WTC11 (cell line): Measurements from ENCODE around the gene MSI2. TPM values are rescaled to one million over a fixed set of nuclear protein-coding genes. Genes with fewer than 3 reads are reported as not detected.

ENCODE experiments used
- ATAC-seq: fragments of 200-7000 bp; cut with Tn5 transposase; 2 replicates; pipeline ENCODE4 v1.10.0; 2021; ENCODE audit warnings: mild to moderate bottlenecking, moderate library complexity
- CTCF ChIA-PET: fragments of 300-600 bp; sonication (Branson Sonifier 250); formaldehyde crosslinking; loops from one replicate; lab custom pipeline; 2021; ENCODE audit warnings: antibody characterized with exemption; lab: Charles Lee
- POLR2A ChIA-PET: fragments of 350-600 bp; sonication (Branson Sonifier 250); formaldehyde crosslinking; loops from one replicate; lab custom pipeline; 2021; ENCODE audit warnings: antibody characterized with exemption; lab: Charles Lee
- DNase-seq: peaks from one replicate; pipeline ENCODE4 v3.0.0; 2021; ENCODE audit warnings: low spot score
- H3K27ac Mint-ChIP-seq: 2 replicates; pipeline ENCODE4 v1.8.0; 2021; ENCODE audit warnings: mixed read lengths
- H3K27me3 Mint-ChIP-seq: 2 replicates; pipeline ENCODE4 v1.8.0; 2021; ENCODE audit warnings: low read depth, mild to moderate bottlenecking, moderate library complexity, mixed read lengths
- H3K36me3 Mint-ChIP-seq: 2 replicates; pipeline ENCODE4 v1.8.0; 2021; ENCODE audit warnings: mixed read lengths
- H3K4me1 Mint-ChIP-seq: 2 replicates; pipeline ENCODE4 v1.8.0; 2022; ENCODE audit warnings: mixed read lengths
- H3K4me3 Mint-ChIP-seq: 2 replicates; pipeline ENCODE4 v1.8.0; 2021; ENCODE audit warnings: mild to moderate bottlenecking, moderate library complexity, mixed read lengths
- H3K9me3 Mint-ChIP-seq: 2 replicates; pipeline ENCODE4 v1.8.0; 2021; ENCODE audit warnings: mixed read lengths
- ATF1 ChIP-seq: sonication (generic); formaldehyde crosslinking; IDR thresholded peaks from 2 replicates; pipeline ENCODE4 v1.8.1; 2023; ENCODE audit warnings: mild to moderate bottlenecking, moderate library complexity, missing genetic modification reagents
- ESRRA ChIP-seq: sonication (generic); formaldehyde crosslinking; IDR thresholded peaks from 2 replicates; pipeline ENCODE4 v1.8.1; 2022; ENCODE audit warnings: mild to moderate bottlenecking, missing genetic modification reagents, borderline replicate concordance
- ETV6 ChIP-seq: sonication (generic); formaldehyde crosslinking; IDR thresholded peaks from 2 replicates; pipeline ENCODE4 v1.8.1; 2022; ENCODE audit warnings: mild to moderate bottlenecking, missing genetic modification reagents
- IRF2 ChIP-seq: sonication (generic); formaldehyde crosslinking; IDR thresholded peaks from 2 replicates; pipeline ENCODE4 v1.8.0; 2022; ENCODE audit warnings: low read depth, missing genetic modification reagents, borderline replicate concordance
- NFYB ChIP-seq: sonication (generic); formaldehyde crosslinking; conservative IDR thresholded peaks from 2 replicates; pipeline ENCODE4 v1.8.0; 2022; ENCODE audit warnings: low read depth, missing genetic modification reagents
- NR2C2 ChIP-seq: sonication (generic); formaldehyde crosslinking; IDR thresholded peaks from 2 replicates; pipeline ENCODE4 v1.8.0; 2022; ENCODE audit warnings: mild to moderate bottlenecking, missing genetic modification reagents
- OVOL2 ChIP-seq: fragments of 250-450 bp; sonication (Bioruptor Pico); IDR thresholded peaks from 2 replicates; pipeline ENCODE4 v1.9.0; 2021; ENCODE audit warnings: mild to moderate bottlenecking, borderline replicate concordance
- PRRX2 ChIP-seq: fragments of 250-450 bp; sonication (Bioruptor Pico); IDR thresholded peaks from 2 replicates; pipeline ENCODE4 v1.8.0; 2021; ENCODE audit warnings: mild to moderate bottlenecking
- SMAD3 ChIP-seq: sonication (generic); formaldehyde crosslinking; IDR thresholded peaks from 2 replicates; pipeline ENCODE4 v1.8.0; 2022; ENCODE audit warnings: missing genetic modification reagents, mild to moderate bottlenecking, borderline replicate concordance
- SOX15 ChIP-seq: fragments of 250-450 bp; sonication (Bioruptor Pico); IDR thresholded peaks from 2 replicates; pipeline ENCODE4 v1.9.0; 2021; ENCODE audit warnings: mild to moderate bottlenecking
- ZNF232 ChIP-seq: sonication (generic); formaldehyde crosslinking; IDR thresholded peaks from 2 replicates; pipeline ENCODE4 v1.8.0; 2022; ENCODE audit warnings: mild to moderate bottlenecking, missing genetic modification reagents
- ZNF416 ChIP-seq: fragments of 250-450 bp; sonication (Bioruptor Pico); IDR thresholded peaks from 2 replicates; pipeline ENCODE4 v1.9.0; 2021; ENCODE audit warnings: mild to moderate bottlenecking, inconsistent platforms
- total RNA-seq: library from RNA; stranded (reverse); gene quantifications from 3 replicates; pipeline ENCODE4 v1.2.3, GENCODE V29; 2021
- TF ChIP-seq, protein P1 (sequence below): fragments of 250-450 bp; sonication (Bioruptor Pico); IDR thresholded peaks from 2 replicates; pipeline ENCODE4 v1.9.0; 2021; ENCODE audit warnings: mild to moderate bottlenecking
- TF ChIP-seq, protein P2 (sequence below): sonication (generic); formaldehyde crosslinking; IDR thresholded peaks from 2 replicates; pipeline ENCODE4 v1.8.0; 2022; ENCODE audit warnings: missing genetic modification reagents
- TF ChIP-seq, protein P3 (sequence below): sonication (generic); formaldehyde crosslinking; IDR thresholded peaks from 2 replicates; pipeline ENCODE4 v1.8.1; 2022; ENCODE audit warnings: low read depth, mild to moderate bottlenecking, moderate library complexity, missing genetic modification reagents, borderline replicate concordance
- TF ChIP-seq, protein P4 (sequence below): sonication (generic); formaldehyde crosslinking; IDR thresholded peaks from 2 replicates; pipeline ENCODE4 v1.8.1; 2022; ENCODE audit warnings: low read depth, missing genetic modification reagents, borderline replicate concordance
- TF ChIP-seq, protein P5 (sequence below): sonication (generic); formaldehyde crosslinking; IDR thresholded peaks from 2 replicates; pipeline ENCODE4 v1.8.1; 2023; ENCODE audit warnings: mild to moderate bottlenecking, moderate library complexity, missing genetic modification reagents
- TF ChIP-seq, protein P6 (sequence below): sonication (generic); formaldehyde crosslinking; IDR thresholded peaks from 2 replicates; pipeline ENCODE4 v1.8.0; 2022; ENCODE audit warnings: mild to moderate bottlenecking, missing genetic modification reagents
- TF ChIP-seq, protein P7 (sequence below): sonication (generic); formaldehyde crosslinking; IDR thresholded peaks from 2 replicates; pipeline ENCODE4 v1.8.1; 2023; ENCODE audit warnings: mild to moderate bottlenecking, missing genetic modification reagents, borderline replicate concordance

MSI2 gene
- total RNA-seq, 1 experiment from 2014 or later = 82.1 TPM

DNA sequence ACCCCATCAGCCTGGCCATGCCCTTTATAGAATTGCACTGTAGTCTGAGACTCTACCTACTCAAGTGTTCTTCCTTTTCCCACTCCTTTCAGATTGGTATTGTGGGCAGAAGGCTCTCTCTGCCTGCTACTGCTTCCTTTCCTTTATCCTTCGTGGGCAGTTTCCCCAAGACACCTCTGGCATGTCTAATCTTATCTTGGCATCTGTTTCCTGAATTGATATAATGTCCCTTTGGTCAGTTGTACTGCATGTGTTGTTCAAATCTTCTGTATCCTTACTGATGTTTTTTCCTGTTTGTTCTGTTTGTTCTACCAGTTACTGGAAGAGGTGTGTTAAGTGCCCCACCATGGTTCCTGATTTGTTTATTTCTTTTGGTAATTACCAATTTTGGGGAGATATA, 29.5 kb upstream of the MSI2 start (continued):
- TF ChIP-seq, protein P1, sequence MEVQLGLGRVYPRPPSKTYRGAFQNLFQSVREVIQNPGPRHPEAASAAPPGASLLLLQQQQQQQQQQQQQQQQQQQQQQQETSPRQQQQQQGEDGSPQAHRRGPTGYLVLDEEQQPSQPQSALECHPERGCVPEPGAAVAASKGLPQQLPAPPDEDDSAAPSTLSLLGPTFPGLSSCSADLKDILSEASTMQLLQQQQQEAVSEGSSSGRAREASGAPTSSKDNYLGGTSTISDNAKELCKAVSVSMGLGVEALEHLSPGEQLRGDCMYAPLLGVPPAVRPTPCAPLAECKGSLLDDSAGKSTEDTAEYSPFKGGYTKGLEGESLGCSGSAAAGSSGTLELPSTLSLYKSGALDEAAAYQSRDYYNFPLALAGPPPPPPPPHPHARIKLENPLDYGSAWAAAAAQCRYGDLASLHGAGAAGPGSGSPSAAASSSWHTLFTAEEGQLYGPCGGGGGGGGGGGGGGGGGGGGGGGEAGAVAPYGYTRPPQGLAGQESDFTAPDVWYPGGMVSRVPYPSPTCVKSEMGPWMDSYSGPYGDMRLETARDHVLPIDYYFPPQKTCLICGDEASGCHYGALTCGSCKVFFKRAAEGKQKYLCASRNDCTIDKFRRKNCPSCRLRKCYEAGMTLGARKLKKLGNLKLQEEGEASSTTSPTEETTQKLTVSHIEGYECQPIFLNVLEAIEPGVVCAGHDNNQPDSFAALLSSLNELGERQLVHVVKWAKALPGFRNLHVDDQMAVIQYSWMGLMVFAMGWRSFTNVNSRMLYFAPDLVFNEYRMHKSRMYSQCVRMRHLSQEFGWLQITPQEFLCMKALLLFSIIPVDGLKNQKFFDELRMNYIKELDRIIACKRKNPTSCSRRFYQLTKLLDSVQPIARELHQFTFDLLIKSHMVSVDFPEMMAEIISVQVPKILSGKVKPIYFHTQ = no peak
- TF ChIP-seq, protein P2, sequence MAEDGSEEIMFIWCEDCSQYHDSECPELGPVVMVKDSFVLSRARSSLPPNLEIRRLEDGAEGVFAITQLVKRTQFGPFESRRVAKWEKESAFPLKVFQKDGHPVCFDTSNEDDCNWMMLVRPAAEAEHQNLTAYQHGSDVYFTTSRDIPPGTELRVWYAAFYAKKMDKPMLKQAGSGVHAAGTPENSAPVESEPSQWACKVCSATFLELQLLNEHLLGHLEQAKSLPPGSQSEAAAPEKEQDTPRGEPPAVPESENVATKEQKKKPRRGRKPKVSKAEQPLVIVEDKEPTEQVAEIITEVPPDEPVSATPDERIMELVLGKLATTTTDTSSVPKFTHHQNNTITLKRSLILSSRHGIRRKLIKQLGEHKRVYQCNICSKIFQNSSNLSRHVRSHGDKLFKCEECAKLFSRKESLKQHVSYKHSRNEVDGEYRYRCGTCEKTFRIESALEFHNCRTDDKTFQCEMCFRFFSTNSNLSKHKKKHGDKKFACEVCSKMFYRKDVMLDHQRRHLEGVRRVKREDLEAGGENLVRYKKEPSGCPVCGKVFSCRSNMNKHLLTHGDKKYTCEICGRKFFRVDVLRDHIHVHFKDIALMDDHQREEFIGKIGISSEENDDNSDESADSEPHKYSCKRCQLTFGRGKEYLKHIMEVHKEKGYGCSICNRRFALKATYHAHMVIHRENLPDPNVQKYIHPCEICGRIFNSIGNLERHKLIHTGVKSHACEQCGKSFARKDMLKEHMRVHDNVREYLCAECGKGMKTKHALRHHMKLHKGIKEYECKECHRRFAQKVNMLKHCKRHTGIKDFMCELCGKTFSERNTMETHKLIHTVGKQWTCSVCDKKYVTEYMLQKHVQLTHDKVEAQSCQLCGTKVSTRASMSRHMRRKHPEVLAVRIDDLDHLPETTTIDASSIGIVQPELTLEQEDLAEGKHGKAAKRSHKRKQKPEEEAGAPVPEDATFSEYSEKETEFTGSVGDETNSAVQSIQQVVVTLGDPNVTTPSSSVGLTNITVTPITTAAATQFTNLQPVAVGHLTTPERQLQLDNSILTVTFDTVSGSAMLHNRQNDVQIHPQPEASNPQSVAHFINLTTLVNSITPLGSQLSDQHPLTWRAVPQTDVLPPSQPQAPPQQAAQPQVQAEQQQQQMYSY (CRISPR knock-in tag) = no peak
- TF ChIP-seq ZNF232 (CRISPR knock-in tag) (no peak), ESRRA (CRISPR knock-in tag) (no peak), PRRX2 (CRISPR knock-in tag) (no peak), OVOL2 (CRISPR knock-in tag) (no peak), ATF1 (CRISPR knock-in tag) (no peak), NR2C2 (CRISPR knock-in tag) (no peak), ETV6 (CRISPR knock-in tag) (no peak), ZNF416 (no peak), SOX15 (CRISPR knock-in tag) (no peak), NFYB (CRISPR knock-in tag) (no peak)
- TF ChIP-seq, protein P3, sequence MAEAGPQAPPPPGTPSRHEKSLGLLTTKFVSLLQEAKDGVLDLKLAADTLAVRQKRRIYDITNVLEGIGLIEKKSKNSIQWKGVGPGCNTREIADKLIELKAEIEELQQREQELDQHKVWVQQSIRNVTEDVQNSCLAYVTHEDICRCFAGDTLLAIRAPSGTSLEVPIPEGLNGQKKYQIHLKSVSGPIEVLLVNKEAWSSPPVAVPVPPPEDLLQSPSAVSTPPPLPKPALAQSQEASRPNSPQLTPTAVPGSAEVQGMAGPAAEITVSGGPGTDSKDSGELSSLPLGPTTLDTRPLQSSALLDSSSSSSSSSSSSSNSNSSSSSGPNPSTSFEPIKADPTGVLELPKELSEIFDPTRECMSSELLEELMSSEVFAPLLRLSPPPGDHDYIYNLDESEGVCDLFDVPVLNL (CRISPR knock-in tag) = no peak
- TF ChIP-seq, protein P4, sequence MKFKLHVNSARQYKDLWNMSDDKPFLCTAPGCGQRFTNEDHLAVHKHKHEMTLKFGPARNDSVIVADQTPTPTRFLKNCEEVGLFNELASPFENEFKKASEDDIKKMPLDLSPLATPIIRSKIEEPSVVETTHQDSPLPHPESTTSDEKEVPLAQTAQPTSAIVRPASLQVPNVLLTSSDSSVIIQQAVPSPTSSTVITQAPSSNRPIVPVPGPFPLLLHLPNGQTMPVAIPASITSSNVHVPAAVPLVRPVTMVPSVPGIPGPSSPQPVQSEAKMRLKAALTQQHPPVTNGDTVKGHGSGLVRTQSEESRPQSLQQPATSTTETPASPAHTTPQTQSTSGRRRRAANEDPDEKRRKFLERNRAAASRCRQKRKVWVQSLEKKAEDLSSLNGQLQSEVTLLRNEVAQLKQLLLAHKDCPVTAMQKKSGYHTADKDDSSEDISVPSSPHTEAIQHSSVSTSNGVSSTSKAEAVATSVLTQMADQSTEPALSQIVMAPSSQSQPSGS (CRISPR knock-in tag) = no peak
- TF ChIP-seq, protein P5, sequence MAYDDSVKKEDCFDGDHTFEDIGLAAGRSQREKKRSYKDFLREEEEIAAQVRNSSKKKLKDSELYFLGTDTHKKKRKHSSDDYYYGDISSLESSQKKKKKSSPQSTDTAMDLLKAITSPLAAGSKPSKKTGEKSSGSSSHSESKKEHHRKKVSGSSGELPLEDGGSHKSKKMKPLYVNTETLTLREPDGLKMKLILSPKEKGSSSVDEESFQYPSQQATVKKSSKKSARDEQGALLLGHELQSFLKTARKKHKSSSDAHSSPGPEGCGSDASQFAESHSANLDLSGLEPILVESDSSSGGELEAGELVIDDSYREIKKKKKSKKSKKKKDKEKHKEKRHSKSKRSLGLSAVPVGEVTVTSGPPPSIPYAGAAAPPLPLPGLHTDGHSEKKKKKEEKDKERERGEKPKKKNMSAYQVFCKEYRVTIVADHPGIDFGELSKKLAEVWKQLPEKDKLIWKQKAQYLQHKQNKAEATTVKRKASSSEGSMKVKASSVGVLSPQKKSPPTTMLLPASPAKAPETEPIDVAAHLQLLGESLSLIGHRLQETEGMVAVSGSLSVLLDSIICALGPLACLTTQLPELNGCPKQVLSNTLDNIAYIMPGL (CRISPR knock-in tag) = no peak
- TF ChIP-seq, protein P6, sequence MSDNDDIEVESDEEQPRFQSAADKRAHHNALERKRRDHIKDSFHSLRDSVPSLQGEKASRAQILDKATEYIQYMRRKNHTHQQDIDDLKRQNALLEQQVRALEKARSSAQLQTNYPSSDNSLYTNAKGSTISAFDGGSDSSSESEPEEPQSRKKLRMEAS (CRISPR knock-in tag) = no peak

DNA sequence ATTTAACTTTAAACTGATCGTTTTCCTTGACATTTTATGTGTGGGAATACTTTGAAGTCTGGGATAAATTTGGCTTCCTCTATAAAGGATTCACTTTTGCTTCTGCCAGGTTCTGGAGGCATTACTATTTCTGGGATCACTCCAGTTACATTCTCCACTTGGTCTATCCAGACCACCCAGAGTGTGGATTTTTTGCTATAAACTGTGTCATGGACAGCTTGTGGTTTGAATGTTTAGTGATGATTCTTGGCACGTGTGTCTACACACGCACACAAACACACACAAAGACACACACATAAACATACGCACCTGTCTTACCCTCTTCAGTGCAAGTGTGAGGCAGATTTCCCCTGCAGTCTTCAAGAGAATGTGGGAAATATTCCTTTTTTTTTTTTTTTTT, 27.4 kb upstream of the MSI2 start:
- ChIA-PET POLR2A (no interaction called here), CTCF (interaction anchor here (0.9 kb wide), 1 partner anchor 14 kb away, joined by 4 read pairs; no protein-coding TSS in a partner anchor)
- Mint-ChIP-seq H3K4me3 (no peak overlapping the region), H3K27ac (no peak overlapping the region), H3K36me3 (no peaks in the 10 kb centered on the region), H3K9me3 (peaks cover 3% of the 10 kb centered on the region), H3K27me3 (0 out of 2 replicates have a peak, but pooled peaks cover 3% of the 10 kb centered on the region), H3K4me1 (peaks cover 3% of the 10 kb centered on the region; the same call in 1 of the 2 replicates)
- TF ChIP-seq, protein P7, sequence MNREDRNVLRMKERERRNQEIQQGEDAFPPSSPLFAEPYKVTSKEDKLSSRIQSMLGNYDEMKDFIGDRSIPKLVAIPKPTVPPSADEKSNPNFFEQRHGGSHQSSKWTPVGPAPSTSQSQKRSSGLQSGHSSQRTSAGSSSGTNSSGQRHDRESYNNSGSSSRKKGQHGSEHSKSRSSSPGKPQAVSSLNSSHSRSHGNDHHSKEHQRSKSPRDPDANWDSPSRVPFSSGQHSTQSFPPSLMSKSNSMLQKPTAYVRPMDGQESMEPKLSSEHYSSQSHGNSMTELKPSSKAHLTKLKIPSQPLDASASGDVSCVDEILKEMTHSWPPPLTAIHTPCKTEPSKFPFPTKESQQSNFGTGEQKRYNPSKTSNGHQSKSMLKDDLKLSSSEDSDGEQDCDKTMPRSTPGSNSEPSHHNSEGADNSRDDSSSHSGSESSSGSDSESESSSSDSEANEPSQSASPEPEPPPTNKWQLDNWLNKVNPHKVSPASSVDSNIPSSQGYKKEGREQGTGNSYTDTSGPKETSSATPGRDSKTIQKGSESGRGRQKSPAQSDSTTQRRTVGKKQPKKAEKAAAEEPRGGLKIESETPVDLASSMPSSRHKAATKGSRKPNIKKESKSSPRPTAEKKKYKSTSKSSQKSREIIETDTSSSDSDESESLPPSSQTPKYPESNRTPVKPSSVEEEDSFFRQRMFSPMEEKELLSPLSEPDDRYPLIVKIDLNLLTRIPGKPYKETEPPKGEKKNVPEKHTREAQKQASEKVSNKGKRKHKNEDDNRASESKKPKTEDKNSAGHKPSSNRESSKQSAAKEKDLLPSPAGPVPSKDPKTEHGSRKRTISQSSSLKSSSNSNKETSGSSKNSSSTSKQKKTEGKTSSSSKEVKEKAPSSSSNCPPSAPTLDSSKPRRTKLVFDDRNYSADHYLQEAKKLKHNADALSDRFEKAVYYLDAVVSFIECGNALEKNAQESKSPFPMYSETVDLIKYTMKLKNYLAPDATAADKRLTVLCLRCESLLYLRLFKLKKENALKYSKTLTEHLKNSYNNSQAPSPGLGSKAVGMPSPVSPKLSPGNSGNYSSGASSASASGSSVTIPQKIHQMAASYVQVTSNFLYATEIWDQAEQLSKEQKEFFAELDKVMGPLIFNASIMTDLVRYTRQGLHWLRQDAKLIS (CRISPR knock-in tag) = no peak
- TF ChIP-seq OVOL2 (CRISPR knock-in tag) (no peak), SMAD3 (CRISPR knock-in tag) (no peak), IRF2 (CRISPR knock-in tag) (no peak)
- DNase-seq = no peak
- no peak for ATAC-seq
